Embryonic facial prominence (tissue), 1 donor: Measurements from ENCODE around the gene VPS4A.

ENCODE experiments used
- DNase-seq: peaks from one replicate; pipeline ENCODE4 v3.0.0-alpha.2; 2016; ENCODE audit errors: extremely low spot score

VPS4A gene

DNA sequence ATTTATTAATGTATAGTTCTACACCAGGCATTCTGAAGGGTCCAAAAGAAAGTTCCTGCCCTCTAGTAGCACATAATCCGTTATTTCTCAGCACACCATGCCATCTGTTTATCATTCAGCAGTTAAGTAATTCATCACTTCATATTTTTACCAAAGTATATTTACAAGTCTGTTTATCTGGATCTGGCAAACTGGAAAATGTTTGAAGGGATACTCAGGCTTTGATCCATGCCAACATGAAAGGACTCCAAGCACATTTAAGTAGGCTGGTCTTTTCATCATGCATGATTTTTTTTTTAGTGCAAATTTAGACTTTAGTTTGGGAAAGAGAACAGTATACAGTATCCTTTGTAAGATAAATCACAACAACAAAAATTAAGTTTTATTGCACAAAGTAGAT lies 4.1 kb upstream of the VPS4A start:
- no peak for DNase-seq

DNA sequence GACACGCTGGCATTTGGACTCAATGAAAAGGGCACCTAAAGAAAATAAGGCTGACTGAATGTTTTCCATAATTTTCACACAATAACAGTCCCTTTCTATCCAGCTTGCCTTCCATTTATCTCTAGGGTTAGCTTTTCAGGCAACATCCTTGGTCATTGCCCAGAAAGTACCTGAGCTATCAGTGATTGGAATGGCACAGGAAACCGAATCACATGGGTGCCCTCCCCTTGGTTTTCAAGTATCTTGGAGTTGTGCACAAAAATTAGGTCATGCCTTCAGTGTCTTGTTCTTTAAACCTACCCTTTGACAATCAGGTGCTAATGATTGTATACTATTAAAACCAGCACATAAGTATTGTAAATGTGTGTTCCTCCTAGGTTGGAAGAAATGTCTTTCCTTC lies 3.3 kb upstream of the VPS4A start:
- DNase-seq: no peak

DNA sequence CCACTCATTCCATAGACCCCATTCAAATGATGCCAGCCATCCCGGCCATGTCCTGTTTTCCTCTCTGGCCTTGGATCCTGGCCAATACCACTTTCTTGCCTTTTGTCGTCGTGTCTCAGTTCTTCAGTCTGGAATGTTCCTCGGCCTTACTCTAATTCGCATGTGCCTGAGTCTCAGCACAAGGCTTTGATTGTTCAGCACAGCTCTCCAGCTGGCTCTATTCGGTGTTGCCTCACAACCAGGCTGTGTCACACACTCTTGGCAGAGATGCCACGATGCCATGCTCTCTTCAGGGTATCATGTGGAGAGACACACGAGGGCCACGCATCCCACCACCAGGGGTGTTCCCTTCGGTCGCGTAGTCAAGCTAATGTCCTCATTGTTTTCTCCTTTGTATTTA lies 1.8 kb upstream of the VPS4A start:
- no peak for DNase-seq

DNA sequence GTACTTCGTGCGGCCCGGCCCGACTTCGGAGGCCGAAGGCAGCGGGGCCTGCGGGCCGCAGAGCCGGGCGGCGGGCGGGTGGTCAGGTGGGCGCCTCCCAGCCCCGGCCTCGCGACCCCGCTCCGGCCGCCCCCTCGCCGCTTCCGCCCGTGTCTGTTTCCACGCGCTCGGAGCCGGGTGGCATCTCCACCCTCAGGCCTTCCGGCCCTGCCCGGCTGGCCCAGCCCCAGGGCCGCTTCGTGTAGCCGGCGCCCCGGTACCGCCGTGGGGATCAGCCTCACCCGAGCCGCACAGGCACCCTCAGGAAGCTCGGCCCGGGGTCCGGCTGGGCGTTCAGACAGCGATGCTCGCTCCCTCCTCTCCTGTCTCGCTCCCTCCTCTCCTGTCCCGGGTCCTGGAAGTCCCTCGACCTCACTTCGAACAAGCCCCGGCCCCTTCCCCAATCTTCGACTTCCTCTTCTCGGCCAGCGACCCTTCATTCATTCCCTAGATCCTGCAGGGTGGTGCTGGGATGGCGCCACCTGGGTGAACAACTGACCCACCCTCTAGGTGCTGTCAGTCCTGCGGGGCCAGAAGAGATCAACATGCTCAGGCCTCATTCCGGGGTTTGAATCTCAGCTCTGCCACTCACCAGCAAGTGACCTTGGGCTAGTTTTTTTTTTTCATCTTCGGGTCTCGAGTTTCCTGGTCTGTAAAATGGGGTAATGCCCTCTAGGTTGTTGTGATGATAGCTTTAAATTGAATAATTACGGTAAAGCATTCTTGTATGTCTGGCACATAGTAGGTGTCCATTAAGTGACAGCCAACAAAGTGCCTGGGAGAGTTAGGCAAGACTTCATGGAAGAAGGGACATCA lies 610 bp downstream of the VPS4A start:
- no peak for DNase-seq

DNA sequence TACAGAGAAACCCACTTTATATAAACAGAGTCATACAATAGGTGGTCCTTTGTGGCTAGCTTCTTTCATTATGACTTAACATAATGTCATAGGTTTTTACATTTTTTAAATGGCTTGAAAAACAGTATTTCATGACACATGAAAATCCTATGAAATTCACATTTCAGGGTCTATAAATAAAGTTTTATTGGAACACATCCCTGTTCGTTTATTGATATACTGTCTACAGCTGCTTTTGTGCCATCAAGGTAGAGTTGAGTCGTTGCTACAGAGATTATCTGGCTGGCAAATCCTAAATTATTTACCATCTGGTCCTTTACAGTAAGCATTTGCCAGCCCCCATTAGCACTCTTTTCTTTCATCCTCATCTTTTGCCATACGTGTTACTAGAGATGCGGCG lies 2.3 kb downstream of the VPS4A start:
- no peak for DNase-seq

DNA sequence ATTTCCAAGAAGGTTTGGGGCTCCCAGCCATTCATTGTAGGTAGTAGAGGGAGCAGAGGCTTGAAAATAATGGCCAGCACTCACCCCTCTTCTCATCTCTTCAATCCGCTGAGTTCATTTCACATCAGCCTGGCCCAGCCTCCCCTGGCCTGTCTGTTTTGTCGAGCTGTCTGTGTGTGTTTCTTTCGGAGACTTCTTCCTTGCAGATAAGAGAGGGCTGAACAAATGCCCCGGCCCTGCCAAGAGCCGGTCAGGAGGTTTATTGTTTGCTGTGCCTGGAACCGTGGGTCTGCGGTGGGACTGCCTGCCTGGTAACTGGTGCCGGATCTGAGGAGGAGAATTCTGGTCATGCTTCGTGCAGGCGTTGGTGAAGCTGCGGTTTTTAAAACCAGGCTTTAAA lies 3.4 kb downstream of the VPS4A start:
- no peak for DNase-seq

DNA sequence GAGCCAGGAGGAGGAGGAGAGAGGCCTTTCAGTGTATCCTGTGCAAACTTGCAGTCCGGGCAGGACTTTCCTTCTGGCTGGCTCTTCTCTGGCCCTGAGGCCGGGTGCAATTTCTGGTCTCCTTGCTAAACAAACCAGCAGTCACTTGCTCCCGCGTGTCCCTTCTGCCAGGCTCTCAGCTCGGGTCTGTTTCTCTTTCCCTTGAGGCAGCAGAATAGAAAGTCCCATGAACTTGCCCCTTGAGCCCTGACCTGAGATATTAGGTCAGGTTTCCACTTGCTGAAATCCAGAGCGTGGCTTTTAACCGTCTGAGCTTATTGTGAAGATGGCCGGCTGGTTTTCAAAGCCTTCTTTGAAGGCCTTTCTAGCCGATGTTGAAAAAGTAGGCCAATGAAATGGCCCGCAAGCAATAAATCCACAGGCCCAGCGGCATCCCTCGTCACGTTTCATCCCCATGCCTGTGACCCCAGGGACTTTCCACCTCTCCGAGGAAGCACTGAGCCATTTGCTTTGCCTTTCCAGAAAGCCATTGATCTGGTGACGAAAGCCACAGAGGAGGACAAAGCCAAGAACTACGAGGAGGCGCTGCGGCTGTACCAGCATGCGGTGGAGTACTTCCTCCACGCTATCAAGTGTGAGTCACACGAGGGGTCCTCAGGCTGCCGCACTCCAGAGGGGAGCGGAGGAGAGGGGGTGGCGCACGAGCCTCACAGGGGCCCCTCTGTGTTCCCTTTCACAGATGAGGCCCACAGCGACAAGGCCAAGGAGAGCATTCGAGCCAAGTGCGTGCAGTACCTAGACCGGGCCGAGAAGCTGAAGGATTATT lies 4.5 kb downstream of the VPS4A start:
- DNase-seq: no peak

DNA sequence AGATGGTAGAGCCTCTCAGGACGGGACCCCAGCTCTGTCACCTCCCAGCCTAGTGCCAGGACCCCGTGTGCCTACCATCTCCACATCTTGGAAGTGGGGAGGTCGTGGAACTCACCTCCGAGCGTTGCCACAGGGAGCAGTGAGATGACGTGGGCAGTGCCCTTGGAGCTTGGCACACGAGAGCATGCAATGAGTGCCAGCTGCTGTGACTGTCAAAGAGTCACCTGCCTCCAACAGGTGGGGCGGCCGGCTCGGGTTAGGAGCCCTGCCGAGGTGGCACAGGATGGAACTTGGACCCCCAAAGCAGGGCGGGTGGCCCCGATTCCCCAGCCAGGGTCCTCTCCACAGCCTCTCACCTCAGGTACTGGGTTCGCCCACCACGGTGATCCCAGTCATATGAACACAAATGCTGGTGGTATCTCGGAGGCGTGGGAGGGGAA lies 5.5 kb downstream of the VPS4A start:
- DNase-seq: no peak

DNA sequence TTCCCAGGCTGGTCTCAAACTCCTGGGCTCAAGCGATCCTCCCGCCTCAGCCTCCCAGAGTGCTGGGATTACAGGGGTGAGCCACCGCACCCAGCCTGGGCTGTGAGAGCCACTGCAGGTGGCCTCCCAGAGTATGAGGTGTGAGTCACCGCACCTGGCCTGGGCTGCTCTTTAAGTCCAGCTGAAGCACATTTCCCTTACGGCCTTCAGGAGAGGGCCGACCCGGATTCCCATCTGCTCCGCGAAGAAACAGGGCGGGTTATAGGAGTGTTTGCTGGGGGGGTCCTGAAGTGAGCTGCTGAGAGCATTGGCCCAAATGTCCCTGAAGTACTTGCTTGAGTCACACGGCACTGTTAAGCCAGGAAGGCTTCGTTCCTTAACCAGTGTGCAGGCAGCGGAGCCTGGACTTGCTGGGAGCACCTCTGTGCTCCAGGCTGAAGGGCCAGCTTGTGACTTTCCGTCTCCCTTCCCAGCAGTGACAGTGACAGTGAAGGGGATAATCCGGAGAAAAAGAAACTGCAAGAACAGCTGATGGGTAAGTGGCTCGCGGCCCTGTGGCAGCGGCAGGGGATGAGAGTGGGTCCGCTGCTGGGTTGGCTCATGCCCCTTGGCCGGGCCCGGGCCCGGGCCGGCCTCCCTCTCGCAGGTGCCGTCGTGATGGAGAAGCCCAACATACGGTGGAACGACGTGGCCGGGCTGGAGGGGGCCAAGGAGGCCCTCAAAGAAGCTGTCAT lies 7.2 kb downstream of the VPS4A start:
- DNase-seq: no peak

DNA sequence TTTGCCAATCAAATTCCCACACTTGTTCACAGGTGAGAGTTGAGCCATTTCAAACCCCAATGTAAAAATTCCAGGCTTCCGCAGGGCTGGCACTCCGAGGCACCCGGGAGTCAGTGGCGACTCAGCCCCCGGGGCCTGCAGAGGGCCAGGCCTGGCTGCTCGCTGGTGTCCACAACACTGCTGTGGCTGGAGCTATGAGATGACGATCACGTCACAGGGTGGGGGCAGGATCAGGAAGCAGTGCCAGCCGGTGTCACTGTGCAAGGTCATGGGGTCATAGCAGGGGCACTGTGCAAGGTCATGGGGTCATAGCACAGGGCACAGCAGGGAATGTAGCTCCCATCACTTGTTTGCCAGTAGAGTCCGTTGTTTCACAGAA lies 7.8 kb downstream of the VPS4A start:
- DNase-seq: no peak

DNA sequence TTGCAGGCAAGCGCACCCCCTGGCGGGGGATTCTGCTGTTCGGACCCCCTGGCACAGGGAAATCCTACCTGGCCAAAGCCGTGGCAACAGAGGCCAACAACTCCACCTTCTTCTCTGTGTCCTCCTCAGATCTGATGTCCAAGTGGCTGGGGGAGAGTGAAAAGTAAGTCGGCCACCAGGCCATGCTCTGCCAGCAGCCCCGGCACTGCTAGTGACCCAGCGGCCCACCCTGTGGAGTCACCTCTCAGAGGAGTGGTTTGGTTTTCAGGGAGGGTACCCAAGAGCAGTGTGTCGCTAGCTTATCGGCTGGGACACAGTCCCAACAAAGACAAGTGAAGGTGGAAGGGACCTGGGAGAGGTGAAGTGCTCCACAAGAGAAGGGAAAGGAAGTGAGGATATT lies 8.2 kb downstream of the VPS4A start:
- DNase-seq: no peak

DNA sequence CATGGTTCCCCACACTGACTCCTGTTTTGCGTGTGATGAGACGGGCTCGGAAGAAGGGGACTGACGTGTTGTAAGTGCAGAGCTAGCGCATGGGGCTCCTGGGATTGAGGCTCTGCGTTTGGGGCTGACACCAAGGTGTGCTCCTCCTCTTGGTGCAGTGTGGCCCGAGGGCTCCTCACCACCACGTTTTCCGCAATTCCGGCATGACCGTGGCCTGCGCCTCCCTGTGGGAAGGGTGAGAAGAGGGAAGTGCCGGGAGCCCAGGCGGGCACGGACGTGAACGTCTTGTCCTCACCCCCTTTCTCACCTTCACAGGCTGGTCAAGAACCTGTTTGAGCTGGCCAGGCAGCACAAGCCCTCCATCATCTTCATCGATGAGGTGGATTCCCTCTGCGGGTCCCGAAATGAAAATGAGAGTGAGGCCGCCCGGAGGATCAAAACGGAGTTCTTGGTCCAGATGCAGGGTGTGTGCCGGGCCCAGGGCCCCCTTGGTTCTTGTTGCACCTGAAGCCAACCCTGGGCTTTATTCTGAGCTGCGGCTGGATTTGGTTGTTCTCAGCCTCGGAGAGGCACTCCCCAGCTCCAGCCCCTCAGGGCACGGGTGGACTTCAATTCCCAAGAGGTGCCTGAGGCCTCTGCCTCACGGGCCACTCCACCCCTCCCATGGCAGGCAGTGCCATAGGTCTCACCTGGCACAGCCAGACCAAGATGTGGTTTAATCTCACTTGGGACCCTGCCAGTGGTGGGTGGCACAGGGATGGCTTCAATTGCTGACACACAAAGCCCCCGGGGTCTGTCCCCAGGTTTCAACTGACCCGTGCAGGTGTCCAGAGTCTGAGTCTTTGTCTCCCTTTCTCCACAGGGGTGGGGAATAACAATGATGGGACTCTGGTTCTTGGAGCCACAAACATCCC lies 8.9 kb downstream of the VPS4A start:
- DNase-seq: no peak

DNA sequence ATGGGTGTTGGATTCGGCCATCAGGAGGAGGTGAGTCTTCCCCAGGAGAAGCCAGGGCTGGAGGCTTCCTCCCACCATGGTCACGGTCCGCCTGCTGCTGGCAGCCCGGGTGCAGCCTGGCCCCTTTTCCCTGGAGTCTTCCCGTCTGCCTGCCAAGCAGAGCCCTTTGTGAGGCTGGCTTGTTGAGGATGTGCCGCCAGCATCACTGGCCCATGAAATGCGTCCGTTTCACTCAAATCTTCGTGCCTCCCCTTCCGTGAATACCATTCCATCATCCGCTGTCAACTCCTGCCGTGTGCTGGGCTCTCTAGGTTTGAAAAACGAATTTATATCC lies 9.6 kb downstream of the VPS4A start:
- DNase-seq: no peak

DNA sequence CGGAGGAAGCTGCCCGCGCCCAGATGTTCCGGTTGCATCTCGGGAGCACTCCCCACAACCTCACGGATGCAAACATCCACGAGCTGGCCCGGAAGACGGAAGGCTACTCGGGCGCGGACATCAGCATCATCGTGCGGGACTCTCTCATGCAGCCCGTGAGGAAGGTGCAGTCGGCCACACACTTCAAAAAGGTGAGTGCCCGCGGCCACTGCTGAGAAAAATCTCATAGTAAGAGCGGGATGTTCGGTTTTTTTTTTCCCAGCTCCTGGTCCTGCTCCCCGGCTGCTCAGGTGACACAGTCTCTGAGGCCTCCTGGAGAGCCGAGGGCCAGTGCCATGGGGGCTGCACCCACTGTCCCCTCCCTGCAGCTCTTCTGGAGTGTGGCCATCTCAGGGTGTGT lies 9.9 kb downstream of the VPS4A start:
- DNase-seq: no peak

DNA sequence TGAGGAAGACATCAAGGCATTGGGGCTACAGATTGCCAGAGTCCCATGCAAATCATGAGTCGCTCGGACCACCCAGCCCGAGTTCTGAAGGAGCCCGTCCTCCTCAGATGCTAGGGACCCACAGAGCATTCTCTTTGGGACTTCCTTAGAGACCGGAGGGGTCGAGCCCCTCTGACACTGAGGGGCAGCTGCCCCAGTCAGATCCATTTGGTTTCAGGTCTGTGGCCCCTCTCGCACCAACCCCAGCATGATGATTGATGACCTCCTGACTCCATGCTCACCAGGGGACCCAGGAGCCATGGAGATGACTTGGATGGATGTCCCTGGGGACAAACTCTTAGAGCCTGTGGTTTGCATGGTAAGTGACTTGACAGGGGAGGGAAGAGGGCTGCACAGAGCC lies 11.2 kb downstream of the VPS4A start:
- no peak for DNase-seq

DNA sequence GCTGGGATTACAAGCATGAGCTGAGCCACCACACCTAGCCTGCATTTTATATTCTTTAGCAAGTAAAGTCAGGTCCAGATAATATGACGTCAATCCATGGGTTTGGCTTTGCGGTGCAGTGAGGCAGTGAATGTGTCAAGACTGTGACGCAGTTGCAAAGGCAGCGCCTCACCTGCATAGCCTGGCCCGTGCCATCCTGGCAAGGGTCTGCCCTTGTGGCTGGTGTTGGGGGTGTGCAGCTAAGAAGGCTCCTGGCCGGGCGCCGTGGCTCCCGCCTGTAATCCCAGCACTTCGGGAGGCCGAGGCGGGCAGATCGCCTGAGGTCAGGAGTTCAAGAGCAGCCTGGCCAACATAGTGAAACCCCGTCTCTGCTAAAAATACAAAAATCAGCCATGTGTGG lies 12.3 kb downstream of the VPS4A start:
- DNase-seq: no peak

DNA sequence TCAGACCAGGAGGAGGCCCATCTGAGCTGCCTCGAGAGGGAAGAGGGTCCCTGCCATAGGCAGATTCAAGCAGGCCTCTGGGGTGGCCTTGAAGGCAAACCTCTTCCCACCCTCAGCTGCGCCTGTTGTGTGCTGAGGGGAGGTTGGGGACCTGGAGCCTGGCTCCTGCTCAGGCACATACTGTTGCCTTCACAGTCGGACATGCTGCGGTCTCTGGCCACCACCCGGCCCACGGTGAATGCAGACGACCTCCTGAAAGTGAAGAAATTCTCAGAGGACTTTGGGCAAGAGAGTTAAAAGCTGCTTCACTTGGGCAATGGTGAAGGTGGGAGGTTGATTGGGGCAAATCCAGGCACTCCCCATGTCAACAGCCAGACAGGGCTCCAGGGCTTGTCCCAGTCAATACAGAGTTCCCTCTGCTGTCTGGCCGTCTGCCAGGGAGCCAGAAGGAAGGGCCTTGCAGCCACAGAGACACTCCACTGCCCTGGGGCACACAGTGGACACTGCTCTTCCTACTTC lies 12.9 kb downstream of the VPS4A start:
- no peak for DNase-seq

DNA sequence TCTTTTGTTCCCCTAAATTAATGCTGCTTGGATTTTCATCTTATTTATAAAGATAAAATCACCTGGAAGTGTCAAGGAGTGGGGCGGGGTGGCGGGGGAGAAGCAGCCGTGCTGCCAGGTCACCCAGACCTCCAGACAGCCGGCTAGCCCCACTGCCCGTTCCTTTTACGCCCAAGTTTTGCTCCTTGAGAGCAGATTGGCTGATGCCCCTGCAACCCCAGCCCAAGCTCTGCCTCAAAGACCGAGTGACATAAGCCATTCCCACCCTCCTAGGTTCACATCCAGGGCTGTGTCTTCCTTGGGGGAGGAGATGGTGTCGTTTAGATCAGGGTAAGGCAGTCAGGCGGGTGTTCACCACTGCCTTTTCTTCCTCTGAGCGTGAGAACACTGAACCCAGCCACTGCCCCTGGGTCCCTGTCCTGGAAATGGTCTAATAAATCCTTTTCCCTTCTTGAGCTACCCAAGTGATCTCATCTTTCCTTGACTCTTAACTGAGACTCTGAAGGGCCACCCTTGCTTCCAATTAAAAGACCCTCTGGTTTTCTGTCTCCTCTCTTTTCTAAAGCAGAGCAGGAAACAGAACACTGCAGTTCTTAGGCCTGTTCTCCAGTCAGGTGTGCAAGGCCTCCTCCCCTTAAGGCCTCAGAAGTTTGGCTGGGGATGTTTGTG lies 13.6 kb downstream of the VPS4A start:
- DNase-seq: no peak

DNA sequence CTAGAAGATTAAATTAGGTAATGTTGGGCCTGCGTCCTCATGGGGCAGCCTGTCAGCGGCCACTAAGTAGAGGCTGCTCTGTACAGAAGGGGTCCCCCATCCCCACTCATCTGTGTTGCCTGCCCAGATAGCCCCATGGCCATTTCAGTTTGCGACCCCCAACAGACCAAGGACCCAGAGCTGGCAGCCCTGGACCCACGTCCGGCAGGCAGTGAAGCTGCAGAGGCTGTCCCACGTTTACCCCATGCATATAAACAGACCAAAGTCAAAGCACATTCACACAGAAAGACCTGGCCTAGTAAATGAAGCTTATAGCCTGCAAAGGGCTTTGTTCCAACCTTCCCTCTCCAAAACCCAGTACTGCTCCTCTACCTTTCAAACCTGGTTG lies 14.6 kb downstream of the VPS4A start:
- DNase-seq: no peak

DNA sequence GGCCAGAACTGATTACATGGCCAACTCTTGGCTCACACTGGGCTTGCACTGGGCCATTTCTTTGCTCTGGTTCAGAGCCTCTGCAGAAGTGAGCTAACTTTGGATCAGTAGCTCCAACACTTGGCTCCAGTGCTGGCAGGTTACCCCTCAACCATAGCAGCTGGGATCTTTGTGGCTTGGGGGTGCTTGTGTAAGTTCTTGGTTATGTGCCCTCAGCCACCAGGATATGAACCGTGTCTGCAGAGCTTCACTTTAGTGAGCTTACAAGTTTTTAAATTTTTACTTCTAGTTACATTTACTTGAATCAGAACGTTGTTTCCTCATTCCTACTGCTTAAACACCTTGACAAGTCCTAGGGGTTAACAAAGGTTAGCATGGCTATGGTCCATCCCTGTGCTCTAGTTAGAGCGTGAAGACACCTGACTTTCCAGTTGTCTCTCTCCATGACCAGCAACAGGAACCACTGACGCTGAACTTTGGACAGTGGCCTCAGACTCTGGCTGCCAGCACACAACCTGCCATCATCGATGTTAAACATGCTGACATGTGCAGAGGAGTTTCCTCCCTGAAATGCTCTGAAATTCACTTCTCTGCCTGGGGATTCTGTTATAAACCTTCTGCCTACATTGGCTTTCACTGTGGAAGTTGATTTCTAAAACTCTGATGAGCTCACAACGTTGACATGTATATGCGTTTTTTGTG lies 15.2 kb downstream of the VPS4A start:
- no peak for DNase-seq
